Fibroblast of mammary gland (primary cell): ENCODE results near the gene MGA.

Experiments used
- DNase-seq: peaks from one replicate; pipeline ENCODE4 v3.0.0-alpha.2; 2010; ENCODE audit warnings: low read depth
- H3K4me3 ChIP-seq: 2 replicates; pipeline ENCODE4 v1.5.1; 2011; ENCODE audit warnings: low read depth, mild to moderate bottlenecking, low read length, moderate library complexity; ENCODE audit not compliant: control insufficient read depth
- CTCF ChIP-seq: conservative IDR thresholded peaks from 2 replicates; pipeline ENCODE4 v1.5.1; 2011; ENCODE audit warnings: low read depth, low read length, inconsistent platforms; ENCODE audit not compliant: control insufficient read depth, insufficient read depth

Gene MGA

GRCh38 chr15:41683955-41684354 lies 23.8 kb downstream of the MGA start:
- TF ChIP-seq CTCF = no peak
- DNase-seq = no peak
- H3K4me3 ChIP-seq = no peak overlapping the region

GRCh38 chr15:41688671-41689070 lies 28.5 kb downstream of the MGA start:
- DNase-seq = peak; percentile 10
- H3K4me3 ChIP-seq = no peak overlapping the region
- TF ChIP-seq CTCF = no peak

- H3K4me3 ChIP-seq = no peak overlapping the region
- DNase-seq = no peak
- TF ChIP-seq CTCF = no peak
Observed at GRCh38 chr15:41689083-41689482, 28.9 kb downstream of the MGA start.

- no peak for DNase-seq
- no peak for TF ChIP-seq CTCF
- no peak overlapping the region for H3K4me3 ChIP-seq
Observed at GRCh38 chr15:41689834-41690233, 29.6 kb downstream of the MGA start.

GRCh38 chr15:41690636-41691035 lies 30.4 kb downstream of the MGA start:
- no peak for DNase-seq
- TF ChIP-seq CTCF = no peak

GRCh38 chr15:41691471-41691870 lies 31.3 kb downstream of the MGA start:
- no peak for TF ChIP-seq CTCF
- DNase-seq = peak; percentile 20
- no peak overlapping the region for H3K4me3 ChIP-seq

More at GRCh38 chr15:41690636-41691035, 30.4 kb downstream of the MGA start:
- no peak overlapping the region for H3K4me3 ChIP-seq

GRCh38 chr15:41692049-41692448 lies 31.8 kb downstream of the MGA start:
- no peak for DNase-seq
- TF ChIP-seq CTCF = no peak

More at GRCh38 chr15:41692049-41692448, 31.8 kb downstream of the MGA start:
- H3K4me3 ChIP-seq = no peak overlapping the region
